Activated CD8-positive, alpha-beta memory T cell treated with anti-CD3 and anti-CD28 coated beads, Interleukin-2, amount 50 U/mL, for 24 hours (primary cell): ENCODE measurements around the gene SH3GL2.

Source experiments
- DNase-seq: peaks from one replicate; pipeline ENCODE4 v3.0.0-alpha.2; 2020; ENCODE audit errors: extremely low read depth

Gene SH3GL2

GRCh38 chr9:17578911-17579793, at the start of gene SH3GL2:
TSS of gene SH3GL2 (plus strand) at chr9:17579066.
- DNase-seq: no peak

GRCh38 chr9:17531642-17532254, 47.1 kb upstream of the SH3GL2 start:
- no peak for DNase-seq

GRCh38 chr9:17532461-17532860, 46.4 kb upstream of the SH3GL2 start:
- DNase-seq: no peak

- no peak for DNase-seq
Measured at GRCh38 chr9:17535176-17535575, 43.7 kb upstream of the SH3GL2 start.

- no peak for DNase-seq
Measured at GRCh38 chr9:17536027-17536426, 42.8 kb upstream of the SH3GL2 start.

GRCh38 chr9:17551023-17551422, 27.8 kb upstream of the SH3GL2 start:
- DNase-seq: no peak

- DNase-seq: no peak
Measured at GRCh38 chr9:17555362-17556054, 23.4 kb upstream of the SH3GL2 start.

GRCh38 chr9:17556255-17556654, 22.6 kb upstream of the SH3GL2 start:
- no peak for DNase-seq

GRCh38 chr9:17556935-17557334, 21.9 kb upstream of the SH3GL2 start:
- DNase-seq: no peak

GRCh38 chr9:17571825-17572224, 7.0 kb upstream of the SH3GL2 start:
- no peak for DNase-seq

- no peak for DNase-seq
Measured at GRCh38 chr9:17574342-17574741, 4.5 kb upstream of the SH3GL2 start.

- DNase-seq: no peak
Measured at GRCh38 chr9:17578577-17578910, 322 bp upstream of the SH3GL2 start.

GRCh38 chr9:17580119-17580518, 1.3 kb downstream of the SH3GL2 start:
- no peak for DNase-seq

- DNase-seq: no peak
Measured at GRCh38 chr9:17587113-17587512, 8.2 kb downstream of the SH3GL2 start.

- DNase-seq: no peak
Measured at GRCh38 chr9:17588395-17588794, 9.5 kb downstream of the SH3GL2 start.

- DNase-seq: no peak
Measured at GRCh38 chr9:17588941-17589340, 10.1 kb downstream of the SH3GL2 start.

GRCh38 chr9:17589771-17590170, 10.9 kb downstream of the SH3GL2 start:
- DNase-seq: no peak

- DNase-seq: no peak
Measured at GRCh38 chr9:17594961-17595360, 16.1 kb downstream of the SH3GL2 start.

- no peak for DNase-seq
Measured at GRCh38 chr9:17597977-17598376, 19.1 kb downstream of the SH3GL2 start.

GRCh38 chr9:17600962-17601593, 22.2 kb downstream of the SH3GL2 start:
- DNase-seq: no peak

GRCh38 chr9:17604556-17604955, 25.7 kb downstream of the SH3GL2 start:
- DNase-seq: no peak

- no peak for DNase-seq
Measured at GRCh38 chr9:17609312-17610005, 30.6 kb downstream of the SH3GL2 start.
